Osteocyte (in vitro differentiated cells): ENCODE data around the gene PALMD. TPM values are rescaled to one million over a fixed set of nuclear protein-coding genes. Genes with fewer than 3 reads are reported as not detected.
A peak's percentile ranks its signal among the peaks of the same experiment; 100 is the strongest.

ENCODE experiments used
- DNase-seq: peaks from one replicate; pipeline ENCODE4 v3.0.0; 2021; ENCODE audit warnings: mixed read lengths; ENCODE audit not compliant: unreplicated experiment; ENCODE audit errors: extremely low spot score
- H3K27ac Mint-ChIP-seq: one replicate; pipeline ENCODE4 v1.8.0; 2021; ENCODE audit warnings: mild to moderate bottlenecking, mixed read lengths; ENCODE audit not compliant: unreplicated experiment
- H3K27me3 Mint-ChIP-seq: one replicate; pipeline ENCODE4 v1.8.0; 2021; ENCODE audit warnings: mixed read lengths; ENCODE audit not compliant: unreplicated experiment
- H3K36me3 Mint-ChIP-seq: one replicate; pipeline ENCODE4 v1.8.0; 2021; ENCODE audit warnings: mixed read lengths; ENCODE audit not compliant: unreplicated experiment
- H3K4me1 Mint-ChIP-seq: one replicate; pipeline ENCODE4 v1.8.0; 2021; ENCODE audit warnings: mixed read lengths; ENCODE audit not compliant: unreplicated experiment
- H3K4me3 Mint-ChIP-seq: one replicate; pipeline ENCODE4 v1.8.0; 2021; ENCODE audit warnings: mild to moderate bottlenecking, moderate library complexity, mixed read lengths; ENCODE audit not compliant: unreplicated experiment
- H3K9me3 Mint-ChIP-seq: one replicate; pipeline ENCODE4 v1.8.0; 2021; ENCODE audit warnings: mixed read lengths; ENCODE audit not compliant: unreplicated experiment
- total RNA-seq: library from RNA; stranded (reverse); gene quantifications from 2 replicates; pipeline ENCODE4 v1.2.1, GENCODE V29; 2021
- TF ChIP-seq, protein P1 (sequence below): fragments of 200-600 bp; sonication (generic); IDR thresholded peaks from 2 replicates; pipeline ENCODE4 v1.5.0; 2021; ENCODE audit warnings: antibody characterized with exemption, mild to moderate bottlenecking, moderate library complexity

The PALMD gene
- total RNA-seq, 1 donor from 2014 or later: 7.0 TPM

DNA sequence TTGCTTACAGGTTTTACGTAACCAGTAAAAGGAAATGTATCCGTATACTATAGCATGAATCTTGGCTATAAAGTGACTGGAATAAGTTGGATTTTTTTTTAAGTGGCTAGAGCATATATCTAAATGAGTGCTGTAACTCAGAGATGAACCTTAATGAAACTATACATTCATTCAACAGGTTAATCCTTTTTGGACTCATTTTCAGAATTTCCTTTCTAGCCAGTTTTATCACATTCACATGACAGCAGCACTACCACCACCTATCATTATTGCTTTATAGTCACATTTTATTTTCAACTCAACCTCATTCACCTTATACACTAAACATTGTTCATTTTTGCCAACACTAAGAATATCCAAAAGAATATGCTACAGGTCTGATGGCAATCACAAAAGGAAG lies 89.9 kb downstream of the PALMD start:
- H3K4me3 Mint-ChIP-seq: no peak overlapping the region
- no peak overlapping the region for H3K27ac Mint-ChIP-seq
- H3K4me1 Mint-ChIP-seq: peaks cover 16% of the 10 kb centered on the region
- H3K9me3 Mint-ChIP-seq: no peaks in the 10 kb centered on the region
- H3K27me3 Mint-ChIP-seq: no peaks in the 10 kb centered on the region
- H3K36me3 Mint-ChIP-seq: peaks cover 1% of the 10 kb centered on the region
- TF ChIP-seq, protein P1, sequence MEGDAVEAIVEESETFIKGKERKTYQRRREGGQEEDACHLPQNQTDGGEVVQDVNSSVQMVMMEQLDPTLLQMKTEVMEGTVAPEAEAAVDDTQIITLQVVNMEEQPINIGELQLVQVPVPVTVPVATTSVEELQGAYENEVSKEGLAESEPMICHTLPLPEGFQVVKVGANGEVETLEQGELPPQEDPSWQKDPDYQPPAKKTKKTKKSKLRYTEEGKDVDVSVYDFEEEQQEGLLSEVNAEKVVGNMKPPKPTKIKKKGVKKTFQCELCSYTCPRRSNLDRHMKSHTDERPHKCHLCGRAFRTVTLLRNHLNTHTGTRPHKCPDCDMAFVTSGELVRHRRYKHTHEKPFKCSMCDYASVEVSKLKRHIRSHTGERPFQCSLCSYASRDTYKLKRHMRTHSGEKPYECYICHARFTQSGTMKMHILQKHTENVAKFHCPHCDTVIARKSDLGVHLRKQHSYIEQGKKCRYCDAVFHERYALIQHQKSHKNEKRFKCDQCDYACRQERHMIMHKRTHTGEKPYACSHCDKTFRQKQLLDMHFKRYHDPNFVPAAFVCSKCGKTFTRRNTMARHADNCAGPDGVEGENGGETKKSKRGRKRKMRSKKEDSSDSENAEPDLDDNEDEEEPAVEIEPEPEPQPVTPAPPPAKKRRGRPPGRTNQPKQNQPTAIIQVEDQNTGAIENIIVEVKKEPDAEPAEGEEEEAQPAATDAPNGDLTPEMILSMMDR: no peak
- no peak for DNase-seq

GRCh38 chr1:99737016-99737415 lies 91.1 kb downstream of the PALMD start:
- Mint-ChIP-seq H3K4me3 (no peak overlapping the region), H3K9me3 (no peaks in the 10 kb centered on the region), H3K36me3 (peaks cover 1% of the 10 kb centered on the region), H3K4me1 (peaks cover 6% of the 10 kb centered on the region), H3K27ac (no peak overlapping the region), H3K27me3 (no peaks in the 10 kb centered on the region)
- TF ChIP-seq, protein P1: peak; percentile 75
- DNase-seq: no peak

- DNase-seq: no peak
- TF ChIP-seq, protein P1: no peak
- Mint-ChIP-seq H3K27me3 (no peaks in the 10 kb centered on the region), H3K36me3 (peaks cover 5% of the 10 kb centered on the region), H3K4me3 (no peak overlapping the region), H3K4me1 (peaks cover 6% of the 10 kb centered on the region), H3K9me3 (no peaks in the 10 kb centered on the region), H3K27ac (no peak overlapping the region)
These were observed 93.0 kb downstream of the PALMD start for GRCh38 chr1:99738858-99739465.

DNA sequence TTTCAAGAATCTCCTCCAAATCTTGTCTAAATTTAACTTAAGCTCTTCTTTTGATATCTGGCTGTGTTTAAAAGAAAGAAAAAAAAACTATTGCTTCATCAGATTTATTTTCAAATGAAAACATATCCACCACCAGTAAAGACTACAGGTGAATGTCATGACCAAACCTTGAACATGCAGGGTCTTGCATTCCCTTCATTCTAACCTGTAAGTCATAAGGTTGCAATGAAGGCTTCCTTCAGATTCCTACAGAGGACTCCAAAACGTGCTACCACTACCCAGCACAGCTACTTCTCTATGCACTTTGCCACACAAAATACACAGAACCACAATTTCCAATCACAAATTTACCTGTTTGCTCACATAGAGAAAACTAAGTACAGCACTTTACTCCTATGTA lies 94.2 kb downstream of the PALMD start:
- Mint-ChIP-seq H3K9me3 (no peaks in the 10 kb centered on the region), H3K27ac (no peak overlapping the region), H3K36me3 (peaks cover 5% of the 10 kb centered on the region)

More for the DNA sequence above, 94.2 kb downstream of the PALMD start:
- TF ChIP-seq, protein P1: no peak
- H3K27me3 Mint-ChIP-seq: no peaks in the 10 kb centered on the region
- peaks cover 6% of the 10 kb centered on the region for H3K4me1 Mint-ChIP-seq
- no peak for DNase-seq
- no peak overlapping the region for H3K4me3 Mint-ChIP-seq

Other genes starting within 250 kb of the PALMD start
- 4.3 TPM in 2 replicates for gene FRRS1, start 120.5 kb downstream of the PALMD start, total RNA-seq
- 14.3 and 17.3 TPM in 2 replicates for gene AGL, start 204.2 kb downstream of the PALMD start, total RNA-seq